ENCODE data around the gene ATP5ME.
"Not testable (repeated sequence)": the region's sequence is repeated elsewhere in the genome, so short reads cannot be mapped to it uniquely, and the experiment has no call there.

Gene ATP5ME

GRCh38 chr4:671769-672168 lies 2.3 kb downstream of the ATP5ME start:
- no peak for DNase-seq (ENCODE audit: low read depth in 2 of 2, low spot score in 1 of 2)

- DNase-seq (ENCODE audit: low read depth in 2 of 2, low spot score in 1 of 2), result not testable (repeated sequence)
Observed at GRCh38 chr4:669806-670559, 4.1 kb downstream of the ATP5ME start.

GRCh38 chr4:668219-668618 lies 5.9 kb downstream of the ATP5ME start:
- not testable (repeated sequence) for DNase-seq (ENCODE audit: low read depth in 2 of 2, low spot score in 1 of 2)

DNA sequence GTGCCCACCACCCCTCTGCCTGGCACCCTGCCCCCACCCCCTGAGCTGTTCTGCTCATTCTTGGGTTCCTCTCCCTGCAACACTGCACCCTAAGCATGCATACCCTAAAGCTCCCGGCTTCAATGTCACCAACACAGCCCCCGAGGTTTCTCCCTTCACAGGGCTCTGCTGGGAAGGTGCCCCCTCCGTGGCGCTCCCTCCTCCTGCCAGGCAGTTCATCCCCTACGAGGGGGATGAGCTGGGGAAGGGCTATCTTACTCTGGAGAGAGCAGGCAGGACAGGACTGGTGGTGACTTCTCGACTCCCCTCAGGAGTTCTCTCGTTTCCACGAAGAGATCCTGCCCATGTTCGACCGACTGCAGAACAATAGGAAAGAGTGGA lies 6.5 kb downstream of the ATP5ME start:
- no peak for DNase-seq (ENCODE audit: low read depth in 2 of 2, low spot score in 1 of 2)

DNA sequence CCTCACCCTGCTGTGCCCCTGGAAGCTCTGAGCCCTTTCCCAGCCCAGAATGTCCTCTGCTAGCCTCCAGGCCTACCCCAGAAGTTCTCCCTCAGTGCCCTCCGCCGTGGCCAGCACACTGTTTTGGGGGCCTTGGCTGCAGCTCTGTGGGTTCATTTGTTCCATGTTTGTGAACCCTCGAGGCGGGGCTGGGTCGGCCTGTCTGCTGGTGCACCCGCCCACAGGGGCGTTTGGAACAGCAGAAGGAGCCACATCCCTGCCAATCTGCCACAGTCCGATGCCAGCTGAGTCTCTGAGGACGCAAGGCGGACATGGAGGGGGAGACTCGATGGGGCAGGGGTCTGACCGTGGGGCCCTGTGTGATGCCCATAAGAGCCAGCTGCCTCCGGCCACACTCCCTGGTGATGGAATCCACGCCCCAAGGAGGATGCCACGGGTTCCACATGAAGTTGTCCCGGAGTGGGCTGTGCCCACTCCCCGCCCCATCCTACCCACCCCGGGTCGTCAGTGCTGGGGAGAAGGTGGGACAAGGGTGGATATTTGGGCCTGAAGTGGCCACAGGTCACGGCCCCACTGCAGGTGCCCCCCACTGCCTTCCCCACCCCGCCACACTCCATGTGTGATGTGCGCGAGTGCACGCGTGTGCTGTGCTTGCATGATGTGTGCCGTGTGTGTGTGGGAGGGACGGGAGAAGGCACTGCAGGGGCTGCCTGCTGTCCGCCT lies 7.1 kb downstream of the ATP5ME start:
- DNase-seq (ENCODE audit: low read depth in 2 of 2, low spot score in 1 of 2), result no peak

GRCh38 chr4:666436-666810 lies 7.7 kb downstream of the ATP5ME start:
- no peak for DNase-seq (ENCODE audit: low read depth in 2 of 2, low spot score in 1 of 2)

DNA sequence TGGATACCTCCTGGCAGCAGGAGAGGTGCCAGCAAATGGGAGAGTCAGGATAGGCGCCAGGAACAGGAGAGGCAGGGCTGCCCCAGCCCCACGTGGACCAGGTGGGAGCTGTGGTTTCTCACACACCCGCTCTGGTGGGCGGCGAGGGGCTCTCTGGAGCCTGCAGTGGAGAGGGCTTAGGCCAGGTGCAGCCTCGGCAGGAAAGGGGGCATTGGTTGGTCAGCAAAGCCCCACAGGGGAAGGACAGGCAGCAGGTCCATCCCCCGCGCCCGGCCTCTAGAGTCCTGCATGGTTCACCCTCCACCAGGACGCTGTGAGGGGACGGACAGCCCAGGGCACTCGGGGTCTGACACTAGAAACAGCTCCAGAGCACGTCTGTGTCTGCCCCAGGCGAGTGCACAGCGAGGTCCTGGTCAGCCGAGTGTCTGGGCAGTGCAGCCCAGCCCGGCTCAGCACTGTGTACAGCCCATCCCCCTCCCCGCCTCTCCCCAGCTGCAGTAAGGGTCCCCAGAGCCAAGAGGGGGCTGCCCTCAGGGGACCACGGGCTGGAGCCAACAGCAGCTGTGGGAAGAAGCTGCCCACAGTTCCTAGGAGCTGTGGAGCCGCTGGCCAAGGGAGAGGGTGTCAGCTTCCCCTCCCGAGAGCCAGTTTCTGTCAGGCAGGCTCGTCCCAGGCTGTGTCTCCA lies 8.2 kb downstream of the ATP5ME start:
- no peak for DNase-seq (ENCODE audit: low read depth in 2 of 2, low spot score in 1 of 2)

DNA sequence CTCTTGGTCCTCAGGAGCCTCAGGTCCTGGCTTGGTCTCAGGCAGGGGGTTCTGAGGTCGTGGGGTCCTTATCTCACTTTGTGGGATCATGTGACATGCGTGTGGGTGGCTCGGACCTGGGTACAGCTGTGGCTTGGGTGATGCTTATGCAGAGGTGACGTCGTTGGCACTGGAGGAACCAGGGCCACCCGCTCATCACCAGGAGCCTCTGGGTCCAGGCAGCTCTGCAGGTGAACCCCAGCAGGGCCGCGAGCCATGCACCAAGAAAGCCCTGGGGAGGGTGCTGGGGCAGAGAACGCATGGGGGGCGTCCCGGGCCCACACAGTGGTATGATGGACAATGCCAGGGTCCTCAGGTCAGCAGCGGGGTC lies 8.7 kb downstream of the ATP5ME start:
- no peak for DNase-seq (ENCODE audit: low read depth in 2 of 2, low spot score in 1 of 2)

- no peak for DNase-seq (ENCODE audit: low read depth in 2 of 2, low spot score in 1 of 2)
Observed at GRCh38 chr4:664713-665231, 9.3 kb downstream of the ATP5ME start.

- peak; percentile 56 to 74 for DNase-seq (ENCODE audit: low read depth in 2 of 2, low spot score in 1 of 2)
Observed at GRCh38 chr4:663438-664428, 10.3 kb downstream of the ATP5ME start.

DNA sequence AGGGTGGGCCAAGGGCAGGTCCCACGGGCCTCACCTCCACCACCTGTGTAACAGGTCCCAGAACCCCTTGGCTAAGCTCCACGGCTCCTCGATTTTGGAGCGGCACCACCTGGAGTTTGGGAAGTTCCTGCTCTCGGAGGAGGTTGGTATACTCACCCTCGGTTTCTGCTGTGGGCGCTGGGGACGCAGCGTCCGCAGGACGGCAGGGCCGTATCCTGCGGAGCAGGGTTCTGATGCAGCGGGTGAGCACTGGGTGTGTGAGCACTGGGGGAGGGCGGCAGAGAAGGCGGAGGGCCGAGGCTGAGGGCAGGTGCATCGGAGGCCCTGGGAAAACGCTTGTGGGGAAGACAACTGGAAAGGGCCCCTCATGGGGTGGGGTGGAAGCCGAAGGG lies 11.0 kb downstream of the ATP5ME start:
- DNase-seq (ENCODE audit: low read depth in 2 of 2, low spot score in 1 of 2), result no peak

DNA sequence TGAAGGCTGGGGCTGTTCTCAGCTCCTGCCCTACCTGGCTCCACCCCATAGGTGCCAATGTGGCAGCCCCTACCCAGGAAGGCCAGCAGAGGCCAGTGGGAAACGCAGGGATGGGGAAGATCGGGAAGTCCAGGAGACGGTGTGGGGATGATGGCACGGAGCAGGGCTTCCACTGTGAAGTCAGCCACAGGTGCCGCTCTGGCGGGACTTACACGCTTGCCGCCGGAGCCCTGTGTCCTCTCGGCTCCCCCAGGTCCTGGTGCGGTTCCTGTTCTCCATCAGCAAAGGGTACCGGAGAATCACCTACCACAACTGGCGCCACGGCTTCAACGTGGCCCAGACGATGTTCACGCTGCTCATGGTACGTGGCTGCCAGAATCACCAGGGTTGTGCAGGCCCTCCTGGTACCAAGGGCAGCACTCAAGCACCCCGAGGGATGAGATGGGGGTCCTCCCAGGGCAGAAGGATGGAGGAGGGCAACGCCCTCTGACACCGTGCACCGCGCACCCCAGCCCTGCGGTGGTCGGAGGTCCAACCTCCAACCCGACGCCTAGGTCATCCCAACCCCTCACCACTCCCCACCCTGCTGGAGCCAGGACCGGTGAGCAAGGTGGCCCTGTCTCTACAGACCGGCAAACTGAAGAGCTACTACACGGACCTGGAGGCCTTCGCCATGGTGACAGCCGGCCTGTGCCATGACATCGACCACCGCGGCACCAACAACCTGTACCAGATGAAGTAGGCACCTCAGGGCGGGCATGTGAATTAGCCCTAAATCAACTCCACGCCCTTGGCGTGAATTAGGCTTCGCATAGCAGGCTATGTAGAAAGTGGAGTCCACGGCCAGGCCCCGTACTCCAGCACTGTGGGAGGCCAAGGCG lies 12.0 kb downstream of the ATP5ME start:
- no peak for DNase-seq (ENCODE audit: low read depth in 2 of 2, low spot score in 1 of 2)

DNA sequence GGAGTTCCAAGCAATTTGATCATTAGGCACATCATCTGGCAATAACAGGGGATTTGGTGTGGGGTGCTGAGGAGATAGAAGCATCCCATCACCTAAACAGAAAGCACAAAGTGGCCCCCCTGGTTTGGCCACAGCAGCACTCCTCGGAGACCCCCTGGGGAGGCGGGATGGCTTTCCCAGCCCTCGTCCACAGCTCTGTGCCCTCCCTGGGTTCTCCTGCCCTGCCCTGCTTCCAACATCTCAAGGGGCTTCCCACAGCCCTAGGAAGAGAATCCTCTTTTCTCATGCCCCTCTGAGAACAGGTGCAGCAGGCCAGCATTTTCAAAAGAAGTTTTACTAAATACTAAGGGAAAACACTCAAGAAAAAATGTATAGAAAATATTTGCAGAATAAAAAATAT lies 12.8 kb downstream of the ATP5ME start:
- no peak for DNase-seq (ENCODE audit: low read depth in 2 of 2, low spot score in 1 of 2)

- no peak for DNase-seq (ENCODE audit: low read depth in 2 of 2, low spot score in 1 of 2)
Observed at GRCh38 chr4:660401-660800, 13.7 kb downstream of the ATP5ME start.

GRCh38 chr4:659851-660250 lies 14.2 kb downstream of the ATP5ME start:
- DNase-seq (ENCODE audit: low read depth in 2 of 2, low spot score in 1 of 2), result no peak

GRCh38 chr4:658681-659667 lies 15.1 kb downstream of the ATP5ME start:
- no peak for DNase-seq (ENCODE audit: low read depth in 2 of 2, low spot score in 1 of 2)

- DNase-seq (ENCODE audit: low read depth in 2 of 2, low spot score in 1 of 2), result no peak
Observed at GRCh38 chr4:657834-658667, 16.0 kb downstream of the ATP5ME start.

GRCh38 chr4:657338-657833 lies 16.7 kb downstream of the ATP5ME start:
- DNase-seq (ENCODE audit: low read depth in 2 of 2, low spot score in 1 of 2), result no peak

All from stimulated activated CD8-positive, alpha-beta memory T cell treated with anti-CD3 and anti-CD28 coated beads, Interleukin-4, amount 100 ng/mL, for 4 hours (primary cell).